HepG2 (cell line): ENCODE measurements around the gene TADA2B. TPM values are rescaled to one million over a fixed set of nuclear protein-coding genes. Genes with fewer than 3 reads are reported as not detected.
A peak's percentile ranks its signal among the peaks of the same experiment; 100 is the strongest.

ENCODE experiments used
- ADNP ChIP-seq: sonication (generic); formaldehyde crosslinking; IDR thresholded peaks from 2 replicates; pipeline ENCODE4 v1.4.0; 2020; ENCODE audit warnings: missing genetic modification reagents
- AGO2 ChIP-seq: fragments of 200-400 bp; formaldehyde crosslinking; optimal IDR thresholded peaks from 2 replicates; pipeline ENCODE3; 2017; ENCODE audit warnings: mild to moderate bottlenecking, low read depth, low read length, moderate library complexity
- AHR ChIP-seq: IDR thresholded peaks from 2 replicates; pipeline ENCODE4 v1.6.1; 2018; ENCODE audit warnings: missing genetic modification reagents, missing compliant biosample characterization
- CHCHD3 ChIP-seq: sonication (generic); formaldehyde crosslinking; IDR thresholded peaks from 2 replicates; pipeline ENCODE4 v1.8.0; 2022; ENCODE audit warnings: mild to moderate bottlenecking, missing genetic modification reagents, moderate library complexity
- GATAD1 ChIP-seq: IDR thresholded peaks from 2 replicates; pipeline ENCODE4 v1.6.1; 2016; ENCODE audit warnings: missing genetic modification reagents, missing compliant biosample characterization
- HES4 ChIP-seq: sonication (generic); formaldehyde crosslinking; IDR thresholded peaks from 2 replicates; pipeline ENCODE4 v1.9.0; 2021; ENCODE audit warnings: mild to moderate bottlenecking, missing genetic modification reagents, borderline replicate concordance
- KDM1A ChIP-seq: IDR thresholded peaks from 2 replicates; pipeline ENCODE4 v1.6.1; 2016; ENCODE audit warnings: missing compliant biosample characterization
- SIX1 ChIP-seq: sonication (generic); formaldehyde crosslinking; IDR thresholded peaks from 2 replicates; pipeline ENCODE4 v1.4.0; 2020; ENCODE audit warnings: missing genetic modification reagents, borderline replicate concordance
- SRF ChIP-seq: IDR thresholded peaks from 2 replicates; pipeline ENCODE4 v1.6.1; 2011; ENCODE audit warnings: mild to moderate bottlenecking, low read depth, low read length, moderate library complexity
- TGIF2 ChIP-seq: IDR thresholded peaks from 2 replicates; pipeline ENCODE4 v1.6.1; 2016; ENCODE audit warnings: control low read depth, missing compliant biosample characterization
- ZBTB20 ChIP-seq: sonication (generic); formaldehyde crosslinking; IDR thresholded peaks from 2 replicates; pipeline ENCODE4 v1.8.1; 2023; ENCODE audit warnings: missing genetic modification reagents, low read depth, mild to moderate bottlenecking, borderline replicate concordance
- ZNF468 ChIP-seq: sonication (generic); formaldehyde crosslinking; IDR thresholded peaks from 2 replicates; pipeline ENCODE4 v1.8.0; 2022; ENCODE audit warnings: mild to moderate bottlenecking, moderate library complexity, missing genetic modification reagents
- ZNF768 ChIP-seq: sonication (generic); formaldehyde crosslinking; IDR thresholded peaks from 2 replicates; pipeline ENCODE4 v1.4.0; 2020; ENCODE audit warnings: missing genetic modification reagents
- ZNF780A ChIP-seq: sonication (generic); formaldehyde crosslinking; IDR thresholded peaks from 2 replicates; pipeline ENCODE4 v1.8.0; 2022; ENCODE audit warnings: mild to moderate bottlenecking, missing genetic modification reagents, moderate library complexity
- polyA plus RNA-seq, 8 experiments: library from polyadenylated mRNA; depleted of rRNA in 3 of 8; stranded (reverse) in 7 of 8; unstranded in 1 of 8; fragments of >200 nt; fragmentation: Illumina TruSeq in 4 of 8; extraction: Trizol in 4 of 8; gene quantifications; 2 replicates each; pipeline versions ENCODE4 v1.2.1 to v1.2.3, GENCODE V29; 2011 to 2016; ENCODE audit warnings: low read depth in 4 of 8, missing spikeins in 1 of 8, mixed read lengths in 1 of 8; ENCODE audit not compliant: insufficient read depth in 1 of 8
- total RNA-seq, 5 experiments: library from RNA; depleted of rRNA; stranded (reverse); fragments of >200 nt; fragmentation: Illumina TruSeq; extraction: Trizol; gene quantifications; 2 replicates each; pipeline ENCODE4 v1.2.3, GENCODE V29; 2016; ENCODE audit warnings: low read depth in 1 of 5
- TF ChIP-seq, protein P1 (sequence below): sonication (generic); formaldehyde crosslinking; IDR thresholded peaks from 2 replicates; pipeline ENCODE4 v1.4.0; 2020; ENCODE audit warnings: missing genetic modification reagents; ENCODE audit errors: not compliant biosample characterization
- TF ChIP-seq, protein P2 (sequence below): sonication (generic); formaldehyde crosslinking; IDR thresholded peaks from 2 replicates; pipeline ENCODE4 v1.9.0; 2021; ENCODE audit warnings: missing genetic modification reagents, borderline replicate concordance
- TF ChIP-seq, protein P3 (sequence below): sonication (generic); formaldehyde crosslinking; IDR thresholded peaks from 2 replicates; pipeline ENCODE4 v1.4.0; 2020; ENCODE audit warnings: missing genetic modification reagents
- TF ChIP-seq, protein P4 (sequence below): sonication (generic); formaldehyde crosslinking; IDR thresholded peaks from 2 replicates; pipeline ENCODE4 v1.8.0; 2022; ENCODE audit warnings: mild to moderate bottlenecking, missing genetic modification reagents, moderate library complexity
- TF ChIP-seq, protein P5 (sequence below): sonication (generic); formaldehyde crosslinking; IDR thresholded peaks from 2 replicates; pipeline ENCODE4 v1.4.0; 2020; ENCODE audit warnings: mild to moderate bottlenecking, missing genetic modification reagents
- TF ChIP-seq, protein P6 (sequence below): sonication (generic); formaldehyde crosslinking; IDR thresholded peaks from 2 replicates; pipeline ENCODE4 v1.4.0; 2020; ENCODE audit warnings: missing genetic modification reagents, borderline replicate concordance

Gene TADA2B
- total and polyA plus RNA-seq, 2 of the 13 experiments (the other 11 are each of a cell fraction or from before 2014, with no cell fraction given) = 4.6 to 8.9 TPM

DNA sequence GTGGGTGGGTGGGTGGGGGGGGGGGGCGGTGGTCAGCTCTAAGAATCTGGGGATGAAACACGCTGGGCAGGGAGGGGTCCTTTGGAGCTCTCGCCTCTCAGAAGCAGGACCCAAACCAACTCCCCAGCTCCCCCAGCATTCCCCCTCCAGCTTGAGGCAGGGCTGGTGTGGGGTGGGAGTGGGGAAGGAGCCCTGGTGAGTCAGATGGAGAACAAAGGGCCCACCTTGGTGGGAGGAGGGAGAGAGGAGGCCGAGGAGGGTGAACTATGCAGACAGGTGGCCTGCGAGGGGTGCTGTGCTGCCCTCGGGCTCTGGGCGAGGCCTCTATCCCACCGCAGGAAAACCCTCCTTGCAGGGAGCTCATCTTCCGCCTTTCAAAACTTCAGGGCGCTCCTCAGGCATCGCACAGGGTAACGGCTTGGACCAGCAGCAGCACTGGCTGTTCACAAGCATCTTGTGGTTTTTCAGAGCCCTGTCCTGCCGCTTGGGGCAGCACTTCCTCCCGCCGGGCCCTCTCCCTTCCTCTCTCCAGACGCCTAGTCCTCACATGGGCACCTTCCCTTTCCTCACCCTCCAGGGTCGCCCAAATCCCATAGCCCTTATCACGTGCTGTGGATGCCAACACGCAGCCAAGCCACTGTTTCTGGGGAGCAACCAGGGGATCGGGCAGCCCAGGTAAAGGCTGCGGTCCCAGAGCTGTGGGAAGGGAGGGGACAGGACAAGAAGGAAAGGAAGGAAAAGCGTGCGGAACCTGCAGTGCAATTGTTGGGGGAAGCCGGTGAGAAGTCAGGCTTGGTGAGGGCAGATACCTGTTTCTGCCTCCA lies 58.7 kb downstream of the TADA2B start (continued):
- TF ChIP-seq, protein P1, sequence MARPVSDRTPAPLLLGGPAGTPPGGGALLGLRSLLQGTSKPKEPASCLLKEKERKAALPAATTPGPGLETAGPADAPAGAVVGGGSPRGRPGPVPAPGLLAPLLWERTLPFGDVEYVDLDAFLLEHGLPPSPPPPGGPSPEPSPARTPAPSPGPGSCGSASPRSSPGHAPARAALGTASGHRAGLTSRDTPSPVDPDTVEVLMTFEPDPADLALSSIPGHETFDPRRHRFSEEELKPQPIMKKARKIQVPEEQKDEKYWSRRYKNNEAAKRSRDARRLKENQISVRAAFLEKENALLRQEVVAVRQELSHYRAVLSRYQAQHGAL (CRISPR knock-in tag) = no peak
- TF ChIP-seq AHR = no peak
- no peak; the same call in 1 of the 2 replicates for TF ChIP-seq ZNF768 (CRISPR knock-in tag)
- TF ChIP-seq, protein P2, sequence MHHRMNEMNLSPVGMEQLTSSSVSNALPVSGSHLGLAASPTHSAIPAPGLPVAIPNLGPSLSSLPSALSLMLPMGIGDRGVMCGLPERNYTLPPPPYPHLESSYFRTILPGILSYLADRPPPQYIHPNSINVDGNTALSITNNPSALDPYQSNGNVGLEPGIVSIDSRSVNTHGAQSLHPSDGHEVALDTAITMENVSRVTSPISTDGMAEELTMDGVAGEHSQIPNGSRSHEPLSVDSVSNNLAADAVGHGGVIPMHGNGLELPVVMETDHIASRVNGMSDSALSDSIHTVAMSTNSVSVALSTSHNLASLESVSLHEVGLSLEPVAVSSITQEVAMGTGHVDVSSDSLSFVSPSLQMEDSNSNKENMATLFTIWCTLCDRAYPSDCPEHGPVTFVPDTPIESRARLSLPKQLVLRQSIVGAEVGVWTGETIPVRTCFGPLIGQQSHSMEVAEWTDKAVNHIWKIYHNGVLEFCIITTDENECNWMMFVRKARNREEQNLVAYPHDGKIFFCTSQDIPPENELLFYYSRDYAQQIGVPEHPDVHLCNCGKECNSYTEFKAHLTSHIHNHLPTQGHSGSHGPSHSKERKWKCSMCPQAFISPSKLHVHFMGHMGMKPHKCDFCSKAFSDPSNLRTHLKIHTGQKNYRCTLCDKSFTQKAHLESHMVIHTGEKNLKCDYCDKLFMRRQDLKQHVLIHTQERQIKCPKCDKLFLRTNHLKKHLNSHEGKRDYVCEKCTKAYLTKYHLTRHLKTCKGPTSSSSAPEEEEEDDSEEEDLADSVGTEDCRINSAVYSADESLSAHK (CRISPR knock-in tag) = no peak
- no peak for TF ChIP-seq KDM1A
- no peak for TF ChIP-seq SIX1 (CRISPR knock-in tag)
- no peak for TF ChIP-seq AGO2
- TF ChIP-seq HES4 (CRISPR knock-in tag) = no peak
- TF ChIP-seq TGIF2 (CRISPR knock-in tag) = 0 out of 2 replicates have a peak, but pooled peaks have one; percentile 35
- TF ChIP-seq ZBTB20 (CRISPR knock-in tag) = no peak
- TF ChIP-seq, protein P3, sequence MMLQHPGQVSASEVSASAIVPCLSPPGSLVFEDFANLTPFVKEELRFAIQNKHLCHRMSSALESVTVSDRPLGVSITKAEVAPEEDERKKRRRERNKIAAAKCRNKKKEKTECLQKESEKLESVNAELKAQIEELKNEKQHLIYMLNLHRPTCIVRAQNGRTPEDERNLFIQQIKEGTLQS (CRISPR knock-in tag) = no peak
- no peak for TF ChIP-seq CHCHD3 (CRISPR knock-in tag)
- 0 out of 2 replicates have a peak, but pooled peaks have one; percentile 21 for TF ChIP-seq GATAD1 (CRISPR knock-in tag)
- no peak for TF ChIP-seq ADNP (CRISPR knock-in tag)
- TF ChIP-seq, protein P4, sequence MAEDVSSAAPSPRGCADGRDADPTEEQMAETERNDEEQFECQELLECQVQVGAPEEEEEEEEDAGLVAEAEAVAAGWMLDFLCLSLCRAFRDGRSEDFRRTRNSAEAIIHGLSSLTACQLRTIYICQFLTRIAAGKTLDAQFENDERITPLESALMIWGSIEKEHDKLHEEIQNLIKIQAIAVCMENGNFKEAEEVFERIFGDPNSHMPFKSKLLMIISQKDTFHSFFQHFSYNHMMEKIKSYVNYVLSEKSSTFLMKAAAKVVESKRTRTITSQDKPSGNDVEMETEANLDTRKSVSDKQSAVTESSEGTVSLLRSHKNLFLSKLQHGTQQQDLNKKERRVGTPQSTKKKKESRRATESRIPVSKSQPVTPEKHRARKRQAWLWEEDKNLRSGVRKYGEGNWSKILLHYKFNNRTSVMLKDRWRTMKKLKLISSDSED (CRISPR knock-in tag) = no peak
- no peak for TF ChIP-seq ZNF780A (CRISPR knock-in tag)
- TF ChIP-seq, protein P5, sequence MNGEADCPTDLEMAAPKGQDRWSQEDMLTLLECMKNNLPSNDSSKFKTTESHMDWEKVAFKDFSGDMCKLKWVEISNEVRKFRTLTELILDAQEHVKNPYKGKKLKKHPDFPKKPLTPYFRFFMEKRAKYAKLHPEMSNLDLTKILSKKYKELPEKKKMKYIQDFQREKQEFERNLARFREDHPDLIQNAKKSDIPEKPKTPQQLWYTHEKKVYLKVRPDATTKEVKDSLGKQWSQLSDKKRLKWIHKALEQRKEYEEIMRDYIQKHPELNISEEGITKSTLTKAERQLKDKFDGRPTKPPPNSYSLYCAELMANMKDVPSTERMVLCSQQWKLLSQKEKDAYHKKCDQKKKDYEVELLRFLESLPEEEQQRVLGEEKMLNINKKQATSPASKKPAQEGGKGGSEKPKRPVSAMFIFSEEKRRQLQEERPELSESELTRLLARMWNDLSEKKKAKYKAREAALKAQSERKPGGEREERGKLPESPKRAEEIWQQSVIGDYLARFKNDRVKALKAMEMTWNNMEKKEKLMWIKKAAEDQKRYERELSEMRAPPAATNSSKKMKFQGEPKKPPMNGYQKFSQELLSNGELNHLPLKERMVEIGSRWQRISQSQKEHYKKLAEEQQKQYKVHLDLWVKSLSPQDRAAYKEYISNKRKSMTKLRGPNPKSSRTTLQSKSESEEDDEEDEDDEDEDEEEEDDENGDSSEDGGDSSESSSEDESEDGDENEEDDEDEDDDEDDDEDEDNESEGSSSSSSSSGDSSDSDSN = no peak
- TF ChIP-seq, protein P6, sequence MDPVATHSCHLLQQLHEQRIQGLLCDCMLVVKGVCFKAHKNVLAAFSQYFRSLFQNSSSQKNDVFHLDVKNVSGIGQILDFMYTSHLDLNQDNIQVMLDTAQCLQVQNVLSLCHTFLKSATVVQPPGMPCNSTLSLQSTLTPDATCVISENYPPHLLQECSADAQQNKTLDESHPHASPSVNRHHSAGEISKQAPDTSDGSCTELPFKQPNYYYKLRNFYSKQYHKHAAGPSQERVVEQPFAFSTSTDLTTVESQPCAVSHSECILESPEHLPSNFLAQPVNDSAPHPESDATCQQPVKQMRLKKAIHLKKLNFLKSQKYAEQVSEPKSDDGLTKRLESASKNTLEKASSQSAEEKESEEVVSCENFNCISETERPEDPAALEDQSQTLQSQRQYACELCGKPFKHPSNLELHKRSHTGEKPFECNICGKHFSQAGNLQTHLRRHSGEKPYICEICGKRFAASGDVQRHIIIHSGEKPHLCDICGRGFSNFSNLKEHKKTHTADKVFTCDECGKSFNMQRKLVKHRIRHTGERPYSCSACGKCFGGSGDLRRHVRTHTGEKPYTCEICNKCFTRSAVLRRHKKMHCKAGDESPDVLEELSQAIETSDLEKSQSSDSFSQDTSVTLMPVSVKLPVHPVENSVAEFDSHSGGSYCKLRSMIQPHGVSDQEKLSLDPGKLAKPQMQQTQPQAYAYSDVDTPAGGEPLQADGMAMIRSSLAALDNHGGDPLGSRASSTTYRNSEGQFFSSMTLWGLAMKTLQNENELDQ (CRISPR knock-in tag) = no peak
- TF ChIP-seq SRF = no peak
- TF ChIP-seq ZNF468 (CRISPR knock-in tag) = no peak
